ENCODE results near the gene GPX2. TPM values are rescaled to one million over a fixed set of nuclear protein-coding genes. Genes with fewer than 3 reads are reported as not detected.

Gene GPX2
- total RNA-seq, 2 experiments from 2014 or later: not detected

DNA sequence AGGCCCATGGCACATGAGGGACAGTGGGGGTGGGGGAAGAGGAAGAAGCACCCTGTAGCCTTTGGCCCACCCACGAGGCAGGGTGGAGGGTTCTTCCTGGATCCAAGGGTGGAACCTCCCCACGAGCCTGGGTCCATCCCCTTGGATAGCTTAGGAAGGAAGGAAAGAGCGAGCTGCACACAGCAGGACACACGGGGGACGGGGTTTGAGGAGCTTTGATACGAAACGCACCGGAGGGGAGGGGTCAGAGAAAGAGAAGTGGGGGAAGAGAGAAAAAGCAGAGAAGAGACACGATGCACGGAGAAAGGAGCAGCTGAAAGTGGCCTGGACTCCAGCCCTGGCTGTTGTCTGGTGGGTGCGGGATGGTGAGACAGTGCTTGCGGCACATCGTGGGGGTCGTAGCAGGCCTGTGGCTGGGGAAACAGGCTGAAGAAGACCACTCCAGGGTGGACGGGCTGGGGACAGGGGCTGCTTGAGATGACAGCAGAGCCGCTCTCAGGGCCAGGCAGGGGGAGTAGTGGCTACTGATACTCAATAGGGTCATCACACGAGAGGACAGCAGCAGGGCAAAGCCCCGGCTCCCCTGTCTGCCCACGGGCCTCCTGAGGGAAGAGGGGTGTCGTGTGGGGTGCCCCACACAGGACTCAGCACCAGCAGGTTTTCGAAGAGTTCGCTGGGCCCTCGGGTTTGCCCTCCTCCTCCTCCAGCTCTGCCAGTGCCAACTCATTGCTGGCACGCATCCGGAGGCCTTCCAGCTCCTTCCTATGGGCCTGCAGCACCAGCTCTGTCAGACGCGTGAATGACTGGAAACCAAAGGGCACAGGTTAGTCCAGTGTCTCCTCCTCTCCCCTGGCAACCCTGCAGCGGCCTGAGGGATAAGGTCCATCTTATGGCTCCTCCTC is 5.4 kb upstream of the GPX2 start:
- POLR2A ChIA-PET: no interaction called here
- H3K9me3 Mint-ChIP-seq (ENCODE audit: low read depth): no peaks in the 10 kb centered on the region
- ATAC-seq: no peak

DNA sequence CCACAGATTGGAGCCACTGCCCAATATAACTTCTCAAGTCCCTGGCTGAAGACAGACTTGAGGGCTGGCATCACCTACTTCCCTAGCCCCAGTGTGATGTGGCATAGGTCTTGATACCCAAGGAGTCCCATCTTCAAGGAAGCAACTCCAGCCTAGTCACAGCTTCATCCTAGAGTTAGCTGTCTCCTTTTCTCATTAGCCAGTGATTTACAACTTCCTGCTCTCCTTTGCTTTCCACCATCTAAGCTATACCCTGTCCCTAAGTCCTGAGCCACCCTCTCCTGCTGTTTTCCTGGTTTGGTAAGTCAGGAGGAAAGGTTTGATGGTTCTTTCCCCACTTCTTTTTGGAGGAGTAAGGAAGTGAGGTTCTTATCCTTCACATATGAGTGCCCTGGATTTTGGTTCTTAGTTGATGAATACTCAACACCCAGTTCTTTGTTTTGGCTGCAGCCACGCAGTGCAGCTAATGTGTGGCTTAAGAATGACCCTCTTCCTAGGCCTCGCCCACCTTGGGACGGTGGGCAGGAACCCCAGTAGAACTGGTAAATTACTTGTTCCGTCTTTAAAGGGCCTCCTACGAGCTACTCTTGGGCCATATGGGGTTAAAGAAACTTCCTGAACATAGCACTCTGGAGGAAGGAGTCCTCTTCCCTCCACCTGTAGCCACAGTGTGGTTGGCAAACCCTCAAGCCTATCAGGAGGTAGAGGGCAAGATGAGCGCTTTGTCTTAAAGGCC is 3.9 kb upstream of the GPX2 start:
- no peak overlapping the region for H3K4me3 Mint-ChIP-seq
- intact Hi-C loops (cut with DNase I, micrococcal nuclease): no loop called here
- no peaks in the 10 kb centered on the region for H3K9me3 Mint-ChIP-seq (ENCODE audit: low read depth)
- peaks cover 20% of the 10 kb centered on the region for H3K36me3 Mint-ChIP-seq (ENCODE audit: low read depth)
- ATAC-seq (no peak), DNase-seq (no peak)
- H3K27ac Mint-ChIP-seq: no peak overlapping the region
- H3K27me3 Mint-ChIP-seq: no peaks in the 10 kb centered on the region
- peaks cover 26% of the 10 kb centered on the region for H3K4me1 Mint-ChIP-seq
- ChIA-PET POLR2A (interaction anchor here (0.6 kb wide), 1 partner anchor 69 kb away, joined by 5 read pairs; no protein-coding TSS in a partner anchor), CTCF (interaction anchor here (0.6 to 0.8 kb wide), 2 partner anchors 65 to 166 kb away, joined by 3 read pairs; no protein-coding TSS in a partner anchor)

More for the DNA sequence above, 5.4 kb upstream of the GPX2 start:
- intact Hi-C loops (cut with DNase I, micrococcal nuclease): no loop called here
- H3K27me3 Mint-ChIP-seq: no peaks in the 10 kb centered on the region
- no peak overlapping the region for H3K27ac Mint-ChIP-seq
- H3K4me3 Mint-ChIP-seq: no peak overlapping the region
- H3K36me3 Mint-ChIP-seq (ENCODE audit: low read depth): peaks cover 18% of the 10 kb centered on the region
- DNase-seq: no peak
- CTCF ChIA-PET: no interaction called here
- H3K4me1 Mint-ChIP-seq: peaks cover 26% of the 10 kb centered on the region

DNA sequence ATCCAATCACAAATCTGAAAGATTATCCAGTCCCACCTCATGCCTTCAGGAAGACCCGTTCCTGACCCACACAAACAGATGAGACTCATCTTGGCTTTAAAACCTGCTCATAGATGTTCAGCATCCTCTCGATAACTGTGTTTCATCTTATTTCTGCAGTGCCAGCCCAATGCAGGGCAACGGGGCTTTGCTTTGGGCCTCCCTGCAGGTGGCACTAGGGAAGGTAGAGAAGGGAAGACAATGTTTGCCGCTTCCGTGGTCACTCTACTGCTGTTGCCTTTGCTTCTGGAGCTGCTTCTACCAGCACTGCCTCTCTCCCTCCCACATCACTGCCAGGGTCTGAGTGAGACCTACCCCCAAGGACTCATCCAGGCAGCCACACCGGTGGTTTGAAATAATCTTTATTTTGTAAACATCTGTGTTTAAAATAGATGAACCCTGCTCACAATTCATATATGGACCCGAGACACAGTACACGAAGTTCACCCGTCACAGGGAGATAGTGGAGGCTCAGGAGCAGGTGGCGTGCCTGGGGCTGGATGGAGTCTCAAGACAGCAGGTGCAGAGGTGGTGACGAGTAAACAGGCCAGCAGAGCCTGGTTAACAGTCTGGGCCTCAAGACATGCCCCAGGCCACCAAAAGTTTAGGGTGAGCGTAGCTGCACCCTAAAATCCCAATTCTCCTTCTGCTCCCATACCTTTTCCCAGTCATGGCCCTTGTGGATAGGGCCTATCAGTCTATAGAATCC is 3.1 kb upstream of the GPX2 start:
- CTCF ChIA-PET: interaction anchor here (0.7 kb wide), 1 partner anchor 123 kb away, joined by 3 read pairs; no protein-coding TSS in a partner anchor
- Mint-ChIP-seq H3K27ac (no peak overlapping the region), H3K36me3 (ENCODE audit: low read depth) (peaks cover 16% of the 10 kb centered on the region), H3K4me3 (no peak overlapping the region), H3K27me3 (no peaks in the 10 kb centered on the region), H3K9me3 (ENCODE audit: low read depth) (no peaks in the 10 kb centered on the region), H3K4me1 (peaks cover 30% of the 10 kb centered on the region)
- intact Hi-C loops (cut with DNase I, micrococcal nuclease): no loop called here
- ATAC-seq (no peak), DNase-seq (no peak)
- POLR2A ChIA-PET: no interaction called here

DNA sequence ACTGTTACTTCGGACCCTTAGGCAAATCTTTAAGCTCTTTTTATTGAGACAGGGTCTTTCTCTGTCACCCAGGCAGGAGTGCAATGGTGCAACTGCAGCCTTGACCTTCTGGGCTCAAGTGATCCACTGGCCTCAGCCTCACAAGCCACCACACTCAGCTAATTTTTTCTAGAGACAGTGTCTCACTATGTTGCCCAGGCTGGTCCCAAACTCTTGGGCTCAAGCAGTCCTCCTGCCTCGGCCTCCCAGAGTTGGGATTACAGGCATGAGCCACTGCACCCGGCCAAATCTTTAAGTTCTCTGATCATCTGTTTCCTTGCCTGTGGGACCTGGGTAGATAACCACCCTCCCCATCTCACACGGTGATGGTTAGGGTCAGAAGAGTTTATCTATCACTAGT is 2.3 kb upstream of the GPX2 start:
- no peak for DNase-seq
- no peak overlapping the region for H3K27ac Mint-ChIP-seq
- peaks cover 35% of the 10 kb centered on the region for H3K4me1 Mint-ChIP-seq
- H3K27me3 Mint-ChIP-seq: no peaks in the 10 kb centered on the region
- POLR2A ChIA-PET: no interaction called here
- no peak for ATAC-seq
- no peaks in the 10 kb centered on the region for H3K9me3 Mint-ChIP-seq (ENCODE audit: low read depth)
- peaks cover 12% of the 10 kb centered on the region for H3K36me3 Mint-ChIP-seq (ENCODE audit: low read depth)
- intact Hi-C loops (cut with DNase I, micrococcal nuclease): no loop called here
- CTCF ChIA-PET: interaction anchor here (0.7 kb wide), 1 partner anchor 122 kb away, joined by 3 read pairs; no protein-coding TSS in a partner anchor
- no peak overlapping the region for H3K4me3 Mint-ChIP-seq

DNA sequence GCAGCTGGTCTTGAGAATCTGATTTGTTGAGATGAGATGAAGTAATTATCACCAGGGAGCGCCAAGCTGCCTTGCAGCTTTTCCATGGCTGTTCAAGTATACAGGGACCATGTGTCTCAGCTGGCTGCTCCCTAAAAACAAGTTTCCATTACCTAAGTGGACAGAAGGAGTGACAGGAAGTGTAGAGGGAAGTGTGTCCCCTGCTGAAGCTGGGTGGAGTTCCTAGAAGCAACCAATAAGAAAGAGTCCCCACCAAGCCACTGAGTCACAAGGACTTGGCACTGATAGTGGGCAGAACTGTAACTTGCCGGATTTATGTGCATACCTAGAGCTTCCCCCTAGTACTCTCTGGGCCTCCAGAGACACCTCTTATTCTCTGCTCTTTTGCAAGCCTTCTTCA is 1.5 kb upstream of the GPX2 start:
- Mint-ChIP-seq H3K4me1 (peaks cover 43% of the 10 kb centered on the region), H3K36me3 (ENCODE audit: low read depth) (peaks cover 14% of the 10 kb centered on the region), H3K9me3 (ENCODE audit: low read depth) (no peaks in the 10 kb centered on the region), H3K4me3 (no peak overlapping the region), H3K27me3 (no peaks in the 10 kb centered on the region), H3K27ac (no peak overlapping the region)
- ChIA-PET CTCF (interaction anchor here (1.1 kb wide), 1 partner anchor 28 kb away, joined by 3 read pairs; the partner anchor contains the start of gene RAB15), POLR2A (no interaction called here)
- intact Hi-C loops (cut with DNase I, micrococcal nuclease): no loop called here
- no peak for DNase-seq
- ATAC-seq: no peak

DNA sequence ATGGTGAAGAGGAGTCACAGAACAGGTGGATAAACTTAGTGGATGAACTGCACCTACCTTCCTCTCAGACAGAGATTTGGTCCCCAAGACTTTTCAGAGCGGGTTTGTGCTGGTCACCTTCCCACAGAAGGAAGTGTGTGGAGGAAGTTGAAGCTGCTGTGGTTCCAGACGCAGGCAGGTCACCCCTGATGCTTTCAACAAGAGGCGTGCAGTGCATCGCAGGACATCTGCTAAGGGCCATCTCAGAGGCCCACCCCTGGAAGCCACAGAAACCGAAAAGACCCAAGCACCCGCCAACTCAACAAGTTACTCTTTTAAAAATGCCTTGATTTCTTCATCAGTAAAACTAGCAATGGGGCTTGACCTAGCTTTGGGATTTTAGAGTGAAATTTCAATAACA is 1.0 kb upstream of the GPX2 start:
- intact Hi-C loops (cut with DNase I, micrococcal nuclease): no loop called here
- Mint-ChIP-seq H3K4me3 (no peak overlapping the region), H3K9me3 (ENCODE audit: low read depth) (no peaks in the 10 kb centered on the region), H3K36me3 (ENCODE audit: low read depth) (peaks cover 15% of the 10 kb centered on the region), H3K27me3 (no peaks in the 10 kb centered on the region), H3K4me1 (peaks cover 48% of the 10 kb centered on the region), H3K27ac (no peak overlapping the region)
- CTCF ChIA-PET: interaction anchor here (1.1 kb wide), 1 partner anchor 28 kb away, joined by 3 read pairs; the partner anchor contains the start of gene RAB15
- ATAC-seq (no peak), DNase-seq (no peak)
- POLR2A ChIA-PET: no interaction called here

DNA sequence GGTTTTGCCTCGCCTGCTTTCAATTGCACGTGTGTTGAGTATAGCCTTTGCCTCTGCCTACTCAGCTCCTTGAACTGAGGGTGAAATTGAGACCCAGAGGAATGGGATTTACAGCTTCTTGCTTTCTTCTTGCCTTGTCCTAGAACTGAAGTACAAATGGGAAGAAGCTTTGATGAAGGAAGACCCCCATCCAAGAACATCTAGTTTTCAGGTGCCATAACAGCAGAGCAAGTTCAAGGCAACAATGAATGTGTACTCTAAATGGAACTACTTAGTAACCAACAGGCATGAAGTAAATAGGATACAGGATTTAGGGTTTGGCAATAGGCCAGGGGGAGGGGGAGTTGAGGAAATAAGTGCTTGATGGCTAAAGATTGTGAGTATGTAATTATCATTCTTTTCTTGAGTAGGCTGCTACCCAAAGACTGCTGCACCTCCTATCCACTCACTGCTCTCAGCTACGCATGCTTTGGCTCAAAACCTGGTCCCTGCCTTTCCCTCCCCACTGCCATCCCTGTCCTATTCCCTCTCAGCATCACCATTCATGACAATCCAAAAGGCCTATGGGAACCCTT is 2.1 kb downstream of the GPX2 start:
- no peak for DNase-seq
- H3K4me3 Mint-ChIP-seq: no peak overlapping the region
- CTCF ChIA-PET: interaction anchor here (0.9 to 1.0 kb wide), 2 partner anchors 10 to 28 kb away, joined by 3 read pairs; no protein-coding TSS in a partner anchor
- POLR2A ChIA-PET: no interaction called here
- H3K9me3 Mint-ChIP-seq (ENCODE audit: low read depth): no peaks in the 10 kb centered on the region
- H3K27me3 Mint-ChIP-seq: no peaks in the 10 kb centered on the region
- no peak for ATAC-seq
- intact Hi-C loops (cut with DNase I, micrococcal nuclease): no loop called here
- H3K27ac Mint-ChIP-seq: peak overlapping the region; percentile 23
- H3K4me1 Mint-ChIP-seq: peaks cover 58% of the 10 kb centered on the region
- peaks cover 20% of the 10 kb centered on the region for H3K36me3 Mint-ChIP-seq (ENCODE audit: low read depth)

DNA sequence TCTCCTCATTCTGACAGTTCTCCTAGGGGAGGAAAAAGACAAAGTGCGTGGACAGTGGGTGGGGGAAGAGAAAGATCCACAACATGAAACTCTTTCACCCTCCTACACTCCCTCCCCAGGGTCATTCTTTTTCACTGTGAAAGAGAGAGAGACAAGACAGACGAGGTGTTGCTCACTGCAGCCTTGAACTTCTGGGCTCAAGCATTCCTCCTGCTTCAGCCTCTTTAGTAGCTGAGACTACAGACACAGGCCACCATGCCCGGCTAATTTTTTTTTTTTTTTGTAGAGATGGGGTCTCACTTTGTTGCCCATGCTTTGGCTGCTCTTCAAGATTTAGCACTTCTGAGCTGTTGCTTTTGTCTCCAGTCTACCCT is 2.7 kb downstream of the GPX2 start:
- no peaks in the 10 kb centered on the region for H3K9me3 Mint-ChIP-seq (ENCODE audit: low read depth)
- H3K27me3 Mint-ChIP-seq: no peaks in the 10 kb centered on the region
- peaks cover 20% of the 10 kb centered on the region for H3K36me3 Mint-ChIP-seq (ENCODE audit: low read depth)
- POLR2A ChIA-PET: no interaction called here
- H3K27ac Mint-ChIP-seq: peak overlapping the region; percentile 48
- peaks cover 63% of the 10 kb centered on the region for H3K4me1 Mint-ChIP-seq
- no peak overlapping the region for H3K4me3 Mint-ChIP-seq
- intact Hi-C loops (cut with DNase I, micrococcal nuclease): no loop called here
- DNase-seq (no peak), ATAC-seq (no peak)
- CTCF ChIA-PET: interaction anchor here (0.6 to 1.0 kb wide), 4 partner anchors 9 to 596 kb away, joined by 3 to 4 read pairs (median 3); no protein-coding TSS in a partner anchor

DNA sequence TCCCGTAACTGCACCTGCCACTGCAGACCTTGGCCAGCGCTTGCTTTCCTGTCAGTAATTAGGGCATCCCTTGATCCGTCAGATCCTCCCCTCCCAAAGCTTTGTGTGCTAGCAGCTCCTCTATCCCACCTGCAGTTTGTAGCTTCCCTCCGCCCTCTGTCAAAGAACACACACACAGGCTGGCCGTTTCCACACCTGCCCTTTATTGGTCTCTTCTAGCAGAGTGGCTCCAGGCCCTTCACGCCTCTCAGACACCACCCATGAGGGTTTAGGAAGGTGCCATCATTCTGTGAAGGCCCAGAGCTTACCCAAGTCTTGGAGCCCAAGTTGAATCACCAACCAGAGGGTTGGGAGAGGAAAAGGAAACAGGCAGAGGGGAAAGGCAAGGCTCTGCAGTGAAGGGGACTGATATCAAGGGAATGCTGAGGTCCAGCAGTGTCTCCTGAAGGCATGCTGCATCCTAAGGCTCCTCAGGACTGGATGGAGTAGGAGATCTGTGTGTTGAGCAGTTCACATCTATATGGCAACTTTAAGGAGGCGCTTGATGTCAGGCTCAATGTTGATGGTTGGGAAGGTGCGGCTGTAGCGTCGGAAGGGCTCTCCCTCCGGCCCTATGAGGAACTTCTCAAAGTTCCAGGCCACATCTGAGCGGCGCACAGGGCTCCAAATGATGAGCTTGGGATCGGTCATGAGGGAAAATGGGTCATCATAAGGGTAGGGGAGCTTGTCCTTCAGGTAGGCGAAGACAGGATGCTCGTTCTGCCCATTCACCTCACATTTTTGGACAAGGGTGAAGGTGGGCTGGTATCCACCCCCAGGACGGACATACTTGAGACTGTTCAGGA is 3.4 kb downstream of the GPX2 start:
- H3K27me3 Mint-ChIP-seq: no peaks in the 10 kb centered on the region
- H3K27ac Mint-ChIP-seq: peak overlapping the region; percentile 48
- H3K9me3 Mint-ChIP-seq (ENCODE audit: low read depth): no peaks in the 10 kb centered on the region
- no peak for ATAC-seq
- H3K4me1 Mint-ChIP-seq: peaks cover 63% of the 10 kb centered on the region
- DNase-seq: no peak
- H3K4me3 Mint-ChIP-seq: no peak overlapping the region
- intact Hi-C loops (cut with DNase I, micrococcal nuclease): no loop called here
- CTCF ChIA-PET: interaction anchor here (0.6 to 0.8 kb wide), 4 partner anchors 47 to 596 kb away, joined by 3 to 4 read pairs (median 4); no protein-coding TSS in a partner anchor
- peaks cover 24% of the 10 kb centered on the region for H3K36me3 Mint-ChIP-seq (ENCODE audit: low read depth)
- POLR2A ChIA-PET: no interaction called here

DNA sequence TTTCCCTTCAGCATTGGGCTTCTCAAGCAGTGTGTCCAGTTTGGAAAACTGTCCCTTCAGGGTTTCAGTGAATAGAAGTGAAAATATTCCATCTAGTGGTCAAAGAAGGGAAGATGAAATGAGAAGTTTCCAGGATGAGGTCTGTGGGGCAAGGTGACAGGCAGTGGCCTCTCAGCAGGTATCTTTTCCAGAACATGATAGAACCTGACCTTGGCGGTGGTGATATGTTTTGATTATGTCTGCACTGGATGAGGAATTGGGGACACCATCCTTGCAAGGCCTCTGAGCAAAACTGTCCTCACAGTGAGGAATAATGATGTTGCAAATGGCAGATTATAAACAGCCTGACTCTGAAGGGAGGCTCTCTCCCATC is 4.7 kb downstream of the GPX2 start:
- Mint-ChIP-seq H3K27me3 (no peaks in the 10 kb centered on the region), H3K36me3 (ENCODE audit: low read depth) (peaks cover 30% of the 10 kb centered on the region), H3K4me1 (peaks cover 51% of the 10 kb centered on the region), H3K27ac (no peak overlapping the region), H3K4me3 (no peak overlapping the region), H3K9me3 (ENCODE audit: low read depth) (no peaks in the 10 kb centered on the region)
- intact Hi-C loops (cut with DNase I, micrococcal nuclease): no loop called here
- CTCF ChIA-PET: interaction anchor here (0.6 to 1.9 kb wide), 4 partner anchors 11 to 49 kb away, joined by 3 to 8 read pairs (median 4); partner anchors contain the start of gene FNTB
- POLR2A ChIA-PET: no interaction called here
- DNase-seq: no peak
- no peak for ATAC-seq
